Measurements from ENCODE around the gene RAPGEF4.

- TF ChIP-seq CTCF (conservative IDR thresholded peaks at IDR 0.05; ENCODE audit: low read depth, low read length) (no peak), POLR2A (IDR thresholded peaks at IDR 0.05; ENCODE audit: low read depth, low read length) (no peak), ELK1 (IDR thresholded peaks at IDR 0.05; ENCODE audit: borderline replicate concordance, low read depth, low read length) (no peak), RFX5 (IDR thresholded peaks at IDR 0.05; ENCODE audit: low read depth, low read length) (no peak), USF2 (IDR thresholded peaks at IDR 0.05; ENCODE audit: low read depth, low read length) (peak; percentile 60), RAD21 (IDR thresholded peaks at IDR 0.05; ENCODE audit: low read length) (no peak)
These were observed 98.3 kb downstream of the RAPGEF4 start for GRCh38 chr2:172833898-172834297.

Measured in IMR-90 (cell line).